ENCODE results near the gene NDUFB6. TPM values are rescaled to one million over a fixed set of nuclear protein-coding genes. Genes with fewer than 3 reads are reported as not detected.

The NDUFB6 gene
- 70.0 and 94.7 TPM in 2 replicates for total RNA-seq

GRCh38 chr9:32572900-32573523 is at the start of gene NDUFB6:
NDUFB6 (minus strand) TSS chr9:32573159; CDS start chr9:32573060, 99 bp downstream.

DNA sequence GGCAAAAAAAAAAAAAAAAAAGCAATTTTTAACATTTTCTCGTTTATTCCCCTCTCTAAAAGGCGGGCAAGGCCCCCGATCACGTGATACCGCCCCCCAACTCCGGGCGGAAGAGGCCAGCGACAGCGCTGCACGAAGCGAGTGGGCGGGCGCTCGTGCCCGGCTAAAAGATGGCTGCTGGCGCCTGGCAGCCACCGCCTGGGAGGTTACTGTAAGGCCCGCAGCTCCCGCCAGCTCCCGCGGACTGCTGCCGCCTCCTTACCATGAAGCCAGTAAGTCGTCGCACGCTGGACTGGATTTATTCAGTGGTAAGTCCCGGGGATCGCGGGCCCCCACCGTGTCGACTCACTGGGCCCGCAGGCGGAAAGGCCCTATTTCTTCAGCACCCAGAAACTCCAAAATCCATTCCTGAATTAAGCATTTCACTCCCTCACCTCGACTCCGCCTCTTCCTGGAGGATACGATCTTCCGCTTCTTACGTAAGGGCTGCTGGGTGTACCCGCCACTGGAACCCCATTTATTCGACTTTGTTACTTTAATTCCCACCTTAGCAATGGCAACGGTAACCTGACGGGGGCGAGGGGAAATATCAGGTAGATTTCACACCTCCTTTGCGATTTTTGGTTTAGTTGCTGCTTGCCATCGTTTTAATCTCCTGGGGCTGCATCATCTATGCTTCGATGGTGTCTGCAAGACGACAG is 20.6 kb downstream of the NDUFB6 start, which contains the start of the genes SMIM27 and TOPORS:
SMIM27 (plus strand) TSS at position 156 of the 701 bp plus-strand sequence; CDS start at position 264, 108 bp downstream.
TOPORS (minus strand) TSS at position 415 of the 701 bp plus-strand sequence; CDS start at position 265, 150 bp downstream.

DNA sequence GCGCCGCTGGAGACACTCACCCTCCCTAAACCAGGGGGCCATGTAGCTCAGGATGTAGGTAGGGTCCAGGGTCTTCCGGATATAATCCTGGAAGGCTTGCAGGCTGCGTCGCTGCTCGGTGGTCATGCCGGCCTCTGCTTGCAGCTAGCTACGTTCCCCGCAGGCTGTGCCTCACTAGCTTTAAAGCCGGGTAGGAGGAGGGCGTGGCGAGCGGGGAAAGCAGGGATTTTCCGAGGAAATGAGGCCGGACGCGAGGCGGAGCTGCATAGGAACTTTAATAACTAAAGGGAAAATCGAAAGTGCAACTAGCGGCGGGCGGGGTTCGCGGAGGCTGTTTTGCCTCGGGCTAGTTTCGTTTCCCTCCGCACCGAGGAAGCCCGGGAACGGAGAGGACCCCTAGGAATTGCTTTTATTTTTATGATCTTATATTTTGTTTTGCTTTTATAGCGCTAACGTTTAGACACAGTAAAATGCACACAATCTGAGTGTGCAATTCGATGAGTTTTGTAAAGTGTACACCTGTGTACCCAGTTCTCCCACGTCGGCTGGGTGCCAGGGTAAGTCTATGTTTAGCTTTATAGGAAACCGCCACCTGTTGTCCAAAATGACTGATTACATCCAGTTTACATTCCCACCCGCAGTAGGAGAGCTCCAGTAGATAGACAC is 46.8 kb downstream of the NDUFB6 start, which contains the start of gene RIGI:
RIGI (minus strand) TSS at position 156 of the 666 bp plus-strand sequence; CDS start at position 126, 30 bp downstream.

Other genes with a start within 250 kb of the NDUFB6 start
- gene ACO1, start 188.5 kb downstream of the NDUFB6 start, total RNA-seq, result 30.2 and 32.9 TPM in 2 replicates
- 5.0 and 6.4 TPM in 2 replicates for gene RIGI, start 47.0 kb downstream of the NDUFB6 start, total RNA-seq
- 2.8 and 9.4 TPM in 2 replicates for gene SMIM27, start 20.8 kb downstream of the NDUFB6 start, total RNA-seq
- gene TOPORS, start 20.6 kb downstream of the NDUFB6 start, total RNA-seq, result 14.5 and 14.6 TPM in 2 replicates
- not detected in 2 replicates for gene TAF1L, start 62.5 kb upstream of the NDUFB6 start, total RNA-seq
- gene TMEM215, start 210.4 kb upstream of the NDUFB6 start, total RNA-seq, result not detected in 2 replicates

All from hair follicular keratinocyte (primary cell).